Activated naive CD4-positive, alpha-beta T cell treated with Interleukin-2 at 50 U/mL for 16 hours (primary cell): ENCODE data around the gene TECPR2.
"Not testable (repeated sequence)": the region's sequence is repeated elsewhere in the genome, so short reads cannot be mapped to it uniquely, and the experiment has no call there.

Experiments
- DNase-seq: peaks from one replicate; pipeline ENCODE4 v3.0.0-alpha.2; 2020

TECPR2 gene

GRCh38 chr14:102335163-102335562, 27.6 kb upstream of the TECPR2 start:
- no peak for DNase-seq

- DNase-seq: no peak
These were observed 24.0 kb upstream of the TECPR2 start for GRCh38 chr14:102338724-102339123.

DNA sequence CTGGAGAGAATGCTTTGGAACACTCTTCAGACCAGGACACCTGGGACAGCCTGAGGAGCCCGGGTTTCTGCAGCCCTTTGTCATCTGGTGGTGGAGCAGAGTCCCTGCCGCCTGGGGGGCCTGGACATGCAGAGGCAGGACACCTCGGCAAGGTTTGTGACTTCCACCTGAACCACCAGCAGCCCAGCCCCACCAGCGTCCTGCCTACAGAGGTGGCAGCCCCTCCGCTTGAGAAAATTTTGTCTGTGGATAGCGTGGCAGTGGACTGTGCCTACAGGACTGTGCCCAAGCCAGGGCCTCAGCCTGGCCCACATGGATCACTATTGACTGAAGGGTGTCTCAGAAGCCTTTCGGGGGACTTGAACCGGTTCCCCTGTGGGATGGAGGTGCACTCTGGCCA, 21.2 kb upstream of the TECPR2 start:
- no peak for DNase-seq

GRCh38 chr14:102342238-102342637, 20.5 kb upstream of the TECPR2 start:
- no peak for DNase-seq

DNA sequence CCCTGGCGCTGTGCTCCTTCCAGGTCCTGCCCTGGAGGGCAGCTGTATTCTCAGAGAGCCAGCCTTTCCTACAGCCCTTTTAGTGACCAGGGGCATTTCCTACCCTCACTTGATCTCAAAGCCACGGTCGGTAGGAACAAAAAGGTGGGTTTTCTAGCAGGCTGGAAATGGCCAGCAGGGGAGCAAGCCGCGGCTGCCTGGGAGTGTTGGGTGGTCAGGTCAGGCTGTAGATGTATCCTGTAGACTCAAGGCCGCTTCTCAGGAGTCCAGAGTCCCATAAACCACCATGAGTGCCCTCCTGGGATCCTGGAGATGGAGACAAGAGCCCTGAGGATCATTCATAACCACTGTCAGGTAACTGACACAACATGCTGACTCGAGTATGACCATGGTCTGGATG, 18.7 kb upstream of the TECPR2 start:
- DNase-seq: no peak

DNA sequence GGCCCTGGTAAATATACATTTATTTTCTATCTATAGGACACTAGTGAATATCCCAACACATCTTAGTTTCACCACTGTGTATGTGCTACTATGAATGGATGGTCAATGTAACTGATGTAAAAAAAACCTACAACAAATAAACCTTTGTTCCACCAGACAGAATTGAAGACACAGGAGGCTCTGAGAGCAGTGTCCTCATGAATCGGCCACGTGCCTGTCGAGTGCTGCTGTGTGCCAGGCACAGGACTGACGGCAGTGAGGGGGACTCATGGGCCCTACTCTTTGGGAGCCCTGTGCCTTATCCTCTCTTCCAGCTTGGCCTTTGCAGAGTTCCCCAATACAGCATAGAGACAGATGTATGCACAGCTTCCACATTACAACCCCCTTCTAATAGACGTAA, 18.3 kb upstream of the TECPR2 start:
- no peak for DNase-seq

DNA sequence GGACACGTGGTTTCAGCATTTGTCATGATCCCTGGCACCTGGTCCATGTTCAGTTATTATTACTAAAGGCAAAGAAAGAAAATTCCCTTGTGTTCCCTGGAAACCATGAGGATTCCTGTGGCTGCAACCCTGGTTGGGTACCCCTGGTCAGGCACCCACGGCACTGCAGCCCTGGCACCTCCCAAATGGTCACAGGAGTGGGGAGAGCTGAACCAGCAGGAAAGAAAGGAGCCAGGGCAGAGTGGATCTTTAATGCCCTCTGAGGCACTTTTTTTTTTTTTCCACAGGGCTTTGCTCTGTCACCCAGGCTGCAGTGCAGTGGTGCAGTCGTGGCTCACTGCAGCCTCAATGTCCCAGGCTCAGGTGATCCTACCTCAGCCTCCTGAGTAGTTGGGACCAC, 17.5 kb upstream of the TECPR2 start:
- DNase-seq: no peak

DNA sequence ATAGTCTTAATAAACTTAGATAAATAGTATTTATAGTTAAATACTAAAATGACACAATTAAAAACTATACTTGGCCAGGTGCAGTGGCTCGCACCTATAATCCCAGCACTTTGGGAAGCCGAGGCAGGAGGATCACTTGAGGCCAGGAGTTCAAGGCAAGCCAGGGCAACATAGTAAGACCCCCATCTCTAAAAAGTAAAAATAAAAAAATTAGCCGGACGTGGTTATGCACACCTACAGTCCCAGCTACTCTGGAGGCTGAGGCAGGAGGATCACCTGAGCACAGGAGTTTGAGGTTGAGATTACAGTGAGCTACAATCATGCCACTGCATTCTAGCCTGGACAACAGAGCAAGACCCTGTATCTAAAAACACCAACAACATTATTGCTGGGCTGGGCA, 16.1 kb upstream of the TECPR2 start:
- DNase-seq: no peak

DNA sequence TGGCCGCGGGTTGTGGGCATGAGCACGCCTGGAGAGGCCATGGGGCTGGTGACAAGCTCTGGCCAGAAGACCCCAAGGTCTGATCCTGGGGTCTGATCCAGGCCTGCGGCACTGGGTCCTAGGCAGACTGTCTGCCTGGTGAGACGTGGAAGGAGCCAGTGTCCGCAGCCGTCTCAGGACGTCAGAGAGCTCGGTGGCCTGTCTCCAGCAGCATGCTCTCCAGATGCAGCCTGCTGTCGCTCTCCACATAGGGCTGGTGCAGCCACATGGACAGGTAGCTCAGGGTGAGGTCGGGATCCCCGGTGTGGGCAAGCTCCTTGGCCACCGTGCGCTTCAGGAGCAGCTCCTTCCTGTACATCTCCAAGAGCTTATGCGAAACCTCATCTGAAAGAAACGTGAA, 14.4 kb upstream of the TECPR2 start:
- no peak for DNase-seq

GRCh38 chr14:102351023-102351422, 11.7 kb upstream of the TECPR2 start:
- no peak for DNase-seq

DNA sequence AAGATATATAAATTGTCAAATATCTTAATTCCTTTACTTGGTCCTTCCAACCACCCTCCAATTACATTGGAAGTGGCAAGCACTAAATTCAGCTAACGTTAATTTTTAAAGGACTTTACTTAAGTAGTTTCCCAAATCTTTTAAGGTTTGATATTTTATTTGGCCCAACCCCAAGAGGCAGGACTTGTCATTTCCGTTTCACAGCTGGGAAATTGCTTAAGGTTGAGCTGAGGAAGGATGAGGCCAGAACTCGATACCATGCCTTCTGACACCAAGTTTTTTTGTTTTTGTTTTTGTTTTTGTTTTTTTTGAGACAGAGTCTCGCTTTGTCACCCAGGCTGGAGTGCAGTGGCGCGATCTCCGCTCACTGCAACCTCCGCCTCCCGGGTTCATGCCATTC, 11.1 kb upstream of the TECPR2 start:
- DNase-seq: not testable (repeated sequence)

GRCh38 chr14:102352213-102352612, 10.5 kb upstream of the TECPR2 start:
- DNase-seq: no peak

- no peak for DNase-seq
These were observed 9.6 kb upstream of the TECPR2 start for GRCh38 chr14:102353126-102353619.

- no peak for DNase-seq
These were observed 6.5 kb upstream of the TECPR2 start for GRCh38 chr14:102356280-102356679.

GRCh38 chr14:102359341-102359740, 3.4 kb upstream of the TECPR2 start:
- no peak for DNase-seq

GRCh38 chr14:102360388-102360787, 2.4 kb upstream of the TECPR2 start:
- no peak for DNase-seq

DNA sequence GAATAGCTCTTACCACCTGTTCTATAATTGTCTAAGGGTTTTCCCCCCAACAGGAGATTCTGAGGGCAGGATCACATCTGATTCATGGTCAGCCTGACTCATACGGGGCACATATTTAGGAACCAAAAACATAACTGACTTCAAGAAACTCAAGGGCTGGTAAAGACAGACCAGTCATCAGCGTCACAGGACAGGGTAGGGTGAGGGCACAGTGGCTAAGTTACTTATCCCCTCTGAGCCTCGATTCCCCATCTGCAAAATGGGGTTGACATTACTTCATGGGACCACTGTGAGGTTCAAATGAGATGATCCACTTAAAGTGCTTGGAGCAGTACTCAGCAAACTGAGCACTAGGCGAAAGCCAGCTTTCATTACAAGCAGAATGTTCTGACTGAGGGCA, 657 bp upstream of the TECPR2 start:
- DNase-seq: peak; percentile 62

GRCh38 chr14:102363182-102363943, 622 bp downstream of the TECPR2 start:
- peak; percentile 35 for DNase-seq

- no peak for DNase-seq
These were observed 7.6 kb downstream of the TECPR2 start for GRCh38 chr14:102370305-102370809.

DNA sequence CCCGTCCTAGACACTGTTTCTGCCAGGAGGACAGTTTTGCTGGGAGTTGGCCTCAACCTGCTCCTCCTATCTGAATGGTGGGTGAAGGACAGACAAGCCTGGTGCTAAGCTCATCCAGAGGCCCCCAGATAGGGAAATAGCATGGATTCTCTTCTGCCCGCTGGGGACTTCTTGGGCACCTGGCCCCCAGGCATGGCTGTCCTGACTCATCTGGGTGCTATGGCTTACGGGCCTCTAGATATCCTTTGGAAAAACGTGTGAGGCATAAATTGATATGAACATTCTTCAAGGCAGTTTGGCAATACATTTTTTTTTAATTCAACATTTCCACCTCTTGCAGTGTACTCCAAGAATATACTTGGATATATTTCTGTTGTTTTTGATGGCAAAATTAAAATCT, 8.6 kb downstream of the TECPR2 start:
- no peak for DNase-seq

GRCh38 chr14:102373110-102373509, 10.4 kb downstream of the TECPR2 start:
- DNase-seq: no peak

DNA sequence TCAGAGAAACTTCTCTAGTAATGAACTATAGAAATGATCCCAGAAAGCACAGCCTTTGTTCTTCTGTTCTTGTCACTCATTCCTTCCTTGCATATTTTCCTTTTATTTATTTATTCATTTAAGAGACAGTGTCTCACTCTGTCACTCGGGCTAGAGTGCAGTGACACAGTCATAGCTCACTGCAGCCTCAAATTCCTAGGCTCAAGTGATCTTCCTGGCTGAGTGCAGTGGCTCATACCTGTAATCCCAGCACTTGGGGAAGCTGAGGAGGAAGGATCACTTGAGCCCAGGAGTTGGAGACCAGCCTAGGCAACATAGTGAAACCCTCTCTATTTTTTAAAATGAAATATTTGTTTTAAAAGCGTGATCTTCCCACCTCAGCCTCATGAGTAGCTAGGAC, 11.5 kb downstream of the TECPR2 start:
- no peak for DNase-seq

DNA sequence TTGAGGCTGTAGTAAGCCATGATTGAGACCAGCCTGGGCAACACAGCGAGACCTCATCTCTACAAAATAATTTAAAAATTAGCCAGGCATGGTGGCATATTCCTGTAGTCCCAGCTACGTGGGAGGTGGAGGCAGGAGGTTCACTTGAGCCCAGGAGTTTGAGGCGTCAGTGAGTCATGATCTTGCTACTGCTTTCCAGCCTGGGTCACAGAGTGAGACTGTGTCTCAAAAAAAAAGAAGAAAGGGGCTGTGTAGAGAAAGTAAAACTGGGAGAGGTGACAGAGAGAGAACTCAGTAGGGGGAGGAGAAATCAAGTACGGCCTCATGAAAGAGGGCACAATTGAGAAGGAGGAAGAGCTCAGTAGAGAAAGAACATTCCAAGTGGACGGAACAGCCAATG, 12.4 kb downstream of the TECPR2 start:
- DNase-seq: no peak

DNA sequence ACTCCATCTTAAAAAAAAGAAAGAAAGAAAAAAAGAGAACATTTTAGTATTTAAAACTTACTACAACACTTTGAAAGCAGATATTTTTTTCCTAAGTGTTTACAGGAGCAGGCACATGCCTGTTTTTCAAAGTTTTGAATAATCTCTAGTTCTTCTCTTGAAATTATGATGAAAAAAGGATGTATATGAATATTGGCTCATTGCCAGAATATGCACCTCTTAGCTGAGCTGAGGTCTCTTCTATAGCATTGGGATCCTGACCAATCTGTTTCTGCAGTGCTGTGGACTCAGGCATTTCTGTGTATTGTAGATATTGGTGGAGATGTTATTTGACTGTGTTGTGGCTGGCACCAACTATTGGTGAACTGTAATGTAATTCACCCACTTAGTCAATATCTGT, 15.0 kb downstream of the TECPR2 start:
- DNase-seq: no peak

GRCh38 chr14:102378830-102379229, 16.1 kb downstream of the TECPR2 start:
- no peak for DNase-seq
